ENCODE measurements around the gene TMEM129.

TMEM129 gene

DNA sequence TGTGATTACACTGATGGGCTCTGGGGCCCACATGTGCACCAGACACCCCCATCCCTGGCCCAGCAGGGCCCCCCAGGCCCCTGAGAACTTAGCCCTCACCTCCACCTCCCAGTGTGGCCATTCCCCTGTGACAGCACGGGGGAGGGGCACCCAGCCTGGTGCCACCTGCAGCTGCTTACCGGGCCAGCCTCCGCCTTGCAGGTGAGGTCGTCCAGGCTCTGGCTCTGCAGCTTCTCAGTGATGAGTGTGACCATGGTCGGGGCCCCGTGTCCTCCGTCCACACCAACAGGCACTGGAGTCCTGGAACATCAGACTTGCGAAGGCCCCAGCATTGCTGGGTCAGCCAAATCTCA, 52.7 kb downstream of the TMEM129 start:
- DNase-seq (ENCODE audit: low spot score): no peak

DNA sequence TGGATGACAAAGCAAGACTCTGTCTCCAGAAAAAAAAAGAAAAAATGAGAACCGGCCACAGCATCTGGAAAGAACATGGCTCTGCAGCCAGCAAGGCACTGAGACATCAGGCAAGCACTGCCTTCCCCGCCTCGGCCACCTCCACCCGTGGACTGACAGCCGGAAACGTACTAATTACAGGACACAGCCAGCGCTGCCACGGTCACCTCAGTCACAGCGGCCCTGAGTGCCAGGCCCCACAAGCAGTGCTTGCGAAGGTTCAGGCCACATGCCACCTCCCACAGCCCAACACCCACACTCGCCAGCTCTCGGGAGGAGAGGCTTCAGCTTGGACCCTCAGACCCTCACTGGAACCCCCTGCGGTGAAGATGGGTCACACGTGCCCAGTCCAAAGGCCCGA, 53.9 kb downstream of the TMEM129 start:
- no peak for DNase-seq (ENCODE audit: low spot score)

DNA sequence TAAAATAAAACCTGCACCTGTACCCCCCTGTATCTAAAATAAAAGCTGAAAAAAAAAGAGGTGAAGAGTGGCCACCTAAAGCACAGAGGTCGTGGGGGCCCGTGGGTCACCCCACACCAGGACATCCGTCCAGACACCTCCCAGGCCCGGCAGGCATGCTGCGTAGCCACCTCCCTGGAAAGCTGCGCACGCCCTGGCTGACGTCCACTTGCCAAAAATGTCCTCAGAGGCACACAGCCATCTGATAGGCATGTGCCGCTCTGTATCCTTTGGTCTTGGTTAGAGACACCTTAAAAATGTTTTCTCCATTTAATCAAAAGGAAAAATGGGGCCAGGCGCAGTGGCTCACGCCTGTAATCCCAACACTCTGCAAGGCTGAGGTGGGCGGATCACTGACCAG, 54.7 kb downstream of the TMEM129 start:
- no peak for DNase-seq (ENCODE audit: low spot score)
